HCEC 1CT (cell line): ENCODE measurements around the gene CSTF1.

Source experiments
- DNase-seq: peaks from one replicate; pipeline ENCODE4 v3.0.0-alpha.2; 2017

The CSTF1 gene

DNA sequence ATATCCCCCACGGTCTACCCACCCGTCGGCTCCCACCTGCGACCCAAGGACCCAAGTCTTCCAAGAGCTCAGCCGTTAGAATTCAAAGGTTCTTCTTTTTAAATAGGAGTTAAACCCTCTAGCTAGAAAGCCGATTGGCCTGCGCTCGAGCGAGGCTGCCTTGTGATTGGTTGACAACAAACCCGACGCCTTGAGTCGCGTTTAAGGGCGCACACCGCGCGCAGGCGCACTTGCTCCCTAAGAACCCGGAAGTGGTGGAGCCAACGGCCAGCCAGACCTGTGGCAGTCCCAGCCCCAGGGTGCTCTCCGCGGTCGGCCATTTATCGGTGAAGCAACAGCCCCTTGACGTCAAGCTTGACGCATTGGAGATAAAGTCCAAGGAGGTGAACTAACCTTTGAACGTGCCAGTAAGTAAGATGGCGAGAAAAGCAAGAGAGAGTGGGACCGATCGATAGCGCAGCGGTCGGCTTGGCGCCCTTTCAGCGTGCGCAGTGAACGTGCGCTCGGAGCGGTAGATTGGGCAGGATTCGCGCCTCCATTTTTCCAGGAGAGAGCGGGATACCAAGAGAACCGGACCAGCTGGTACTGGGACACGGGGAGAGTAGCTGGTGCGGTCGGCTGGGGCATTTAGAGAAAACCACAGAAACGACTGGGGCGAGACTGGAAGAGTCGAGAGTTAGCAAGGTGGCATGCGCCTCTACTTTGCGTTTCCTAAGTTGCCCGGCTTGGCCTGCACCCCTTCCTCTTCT is at the start of gene CSTF1, which contains the start of gene AURKA:
CSTF1 (plus strand) TSS at position 514 of the 749 bp plus-strand sequence. CDS start 2,908 bp downstream, outside the sequence.
AURKA (minus strand) TSS at position 84 of the 749 bp plus-strand sequence. CDS start 4,018 bp downstream, outside the sequence.
- peak; percentile 99 for DNase-seq

DNA sequence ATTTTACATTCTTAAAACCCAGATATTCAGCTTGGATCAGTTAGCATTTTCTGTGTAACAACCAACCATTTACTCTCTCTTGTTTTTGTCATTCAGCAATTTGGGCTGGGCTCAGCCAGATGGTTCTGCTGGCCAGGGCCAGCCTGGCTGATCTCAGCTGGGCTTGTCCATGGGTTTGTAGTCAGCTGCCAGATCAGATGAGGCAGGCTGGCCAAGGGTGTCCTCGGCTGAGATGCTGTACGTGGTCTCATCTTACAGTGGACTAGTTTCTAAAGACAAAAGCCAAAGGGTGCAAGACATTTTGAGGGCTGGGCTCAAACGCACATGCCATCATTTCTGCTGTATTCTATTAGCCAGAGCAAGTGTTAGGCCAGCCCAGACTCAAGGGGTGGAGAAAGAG is 49.7 kb upstream of the CSTF1 start:
- no peak for DNase-seq

- DNase-seq, result no peak
Measured at GRCh38 chr20:56343861-56344381, 48.5 kb upstream of the CSTF1 start.

GRCh38 chr20:56345911-56346310 is 46.5 kb upstream of the CSTF1 start:
- no peak for DNase-seq

DNA sequence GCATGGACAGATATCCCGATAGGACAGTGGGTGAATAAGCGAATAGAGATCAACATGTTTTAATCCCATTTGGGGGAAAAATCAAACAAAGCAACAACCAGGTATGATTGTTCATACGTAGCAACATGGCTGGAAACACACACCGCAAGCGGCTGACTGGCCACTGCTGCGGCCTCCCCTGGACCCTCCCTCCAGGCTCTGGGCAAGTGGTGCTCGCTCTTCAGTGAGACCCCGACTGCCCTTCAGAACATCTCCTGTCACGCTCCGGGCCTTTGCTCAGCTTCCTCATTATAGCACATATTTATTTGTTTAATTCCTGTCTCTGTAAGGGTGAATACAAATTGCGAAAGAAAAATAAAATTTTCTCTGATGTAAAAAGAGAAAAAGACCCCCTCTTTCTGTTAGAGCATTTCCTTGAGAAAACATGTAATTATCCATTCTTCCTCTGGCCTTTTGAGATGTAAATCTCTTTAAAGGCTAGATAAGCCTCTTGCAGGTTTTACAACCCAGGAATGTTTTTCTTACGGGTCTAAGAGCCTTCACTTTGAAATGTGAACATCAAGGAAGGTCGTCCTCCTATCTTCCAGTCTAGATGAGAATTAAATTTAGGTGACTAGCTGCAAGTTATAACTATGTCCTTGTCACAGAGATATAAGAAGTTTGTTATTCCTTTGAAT is 44.7 kb upstream of the CSTF1 start:
- DNase-seq, result no peak

GRCh38 chr20:56348305-56348693 is 44.1 kb upstream of the CSTF1 start:
- no peak for DNase-seq

DNA sequence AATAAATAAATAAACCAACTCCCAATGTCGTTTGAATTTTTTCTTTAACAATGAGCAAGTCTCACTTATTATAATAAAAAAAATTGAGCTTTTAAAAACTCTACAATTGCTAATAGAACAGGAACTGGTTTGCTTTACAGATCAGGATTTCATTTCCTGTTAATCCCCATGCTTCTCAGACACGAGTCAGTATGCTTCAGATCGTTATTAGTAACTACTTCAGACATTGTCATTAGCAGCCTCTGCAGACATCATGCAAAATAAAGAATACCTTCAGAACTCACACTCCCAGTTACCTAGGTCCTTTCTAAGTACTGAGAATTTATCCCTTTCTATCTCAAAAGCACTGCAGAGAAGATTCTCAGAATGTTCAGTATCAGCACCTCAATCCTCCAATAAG is 43.7 kb upstream of the CSTF1 start:
- DNase-seq, result no peak

DNA sequence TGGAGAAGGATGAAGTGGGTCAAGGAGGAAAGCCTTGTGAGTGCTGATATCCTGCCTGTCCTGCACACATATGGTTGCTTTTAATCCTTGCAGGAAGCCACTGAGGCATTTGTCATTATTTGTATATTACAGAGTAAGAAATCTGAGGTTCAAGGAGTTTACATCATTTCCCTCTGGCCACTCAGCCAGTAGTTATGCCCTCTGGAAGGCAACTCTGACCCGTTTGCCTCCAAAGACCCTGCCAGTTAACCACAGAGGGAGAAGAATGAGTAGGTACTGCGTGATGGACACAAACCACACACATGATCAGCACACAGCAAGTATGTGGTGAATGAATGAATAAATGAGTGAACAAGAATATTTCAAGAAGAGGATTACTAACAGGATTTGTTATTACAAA is 41.6 kb upstream of the CSTF1 start:
- DNase-seq, result peak; percentile 94

GRCh38 chr20:56352345-56353055 is 39.9 kb upstream of the CSTF1 start:
- DNase-seq, result peak; percentile 77

DNA sequence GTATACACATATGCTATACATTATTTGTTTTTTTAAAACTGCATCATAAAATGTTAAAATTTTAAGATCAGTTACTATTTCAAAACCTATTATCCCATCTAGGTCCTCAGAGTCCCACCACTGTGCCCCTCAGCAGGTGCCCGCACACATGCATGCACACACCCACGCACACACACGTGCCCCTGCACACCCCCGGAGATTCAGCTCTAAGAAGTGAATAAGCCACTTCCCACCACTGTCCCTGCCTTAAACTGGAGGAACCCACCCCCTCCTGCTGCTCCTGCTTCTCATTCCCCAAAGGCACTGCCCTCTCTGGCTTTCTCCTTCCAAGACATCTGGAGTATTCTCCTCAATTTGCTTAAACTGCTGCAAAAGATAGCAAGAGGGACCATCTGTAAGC is 39.1 kb upstream of the CSTF1 start:
- no peak for DNase-seq

DNA sequence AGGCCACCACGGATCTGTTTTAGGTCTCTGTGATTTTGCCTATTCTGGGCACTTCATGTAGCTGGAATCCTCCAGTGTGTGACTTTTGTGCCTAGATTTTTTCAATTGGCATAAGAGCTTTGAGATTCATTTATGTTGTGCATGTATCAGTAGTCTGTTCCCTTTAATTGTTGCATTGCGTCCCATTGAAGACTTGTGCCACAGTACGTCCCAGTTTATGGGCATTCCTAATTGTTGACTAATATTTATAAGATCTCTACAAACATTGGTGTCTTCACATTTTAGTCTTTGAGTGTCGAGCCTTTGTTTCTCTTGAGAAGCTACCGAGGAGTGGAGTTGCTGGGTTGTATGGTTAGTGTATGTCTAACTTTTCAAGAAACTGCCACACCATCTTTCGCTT is 34.4 kb upstream of the CSTF1 start:
- DNase-seq, result peak; percentile 60

DNA sequence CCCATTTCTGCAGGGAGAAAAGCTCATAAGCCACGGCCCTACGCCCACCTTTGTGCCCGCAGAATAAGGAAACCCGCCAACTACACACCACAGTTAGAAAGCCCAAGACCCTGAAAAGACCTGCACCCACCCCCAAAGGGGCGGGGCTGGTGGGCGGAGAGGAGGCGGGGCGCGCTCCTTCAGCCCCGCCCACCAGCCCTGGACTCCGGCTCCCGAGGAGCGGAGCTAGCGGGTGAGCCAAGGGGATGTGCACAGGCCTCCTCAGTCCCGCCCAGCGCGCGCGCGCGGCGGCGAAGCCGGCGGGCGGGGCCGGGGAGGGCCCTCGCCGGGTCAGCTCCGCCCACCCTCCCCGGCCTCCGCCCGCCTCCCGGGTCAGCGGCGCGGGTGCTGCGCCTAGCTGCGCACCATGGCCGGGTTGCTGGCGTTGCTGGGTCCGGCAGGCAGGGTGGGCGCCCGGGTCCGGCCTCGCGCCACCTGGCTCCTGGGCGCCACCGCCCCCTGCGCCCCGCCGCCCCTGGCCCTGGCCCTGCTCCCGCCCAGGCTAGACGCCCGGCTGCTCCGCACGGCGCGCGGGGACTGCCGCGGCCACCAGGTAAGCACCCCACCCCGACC is 33.7 kb upstream of the CSTF1 start, which contains the start of gene FAM210B:
FAM210B (plus strand) TSS at position 375 of the 612 bp plus-strand sequence; CDS start at position 407, 32 bp downstream.
- DNase-seq, result peak; percentile 92

GRCh38 chr20:56359212-56360132 is 33.0 kb upstream of the CSTF1 start:
- peak; percentile 71 for DNase-seq

DNA sequence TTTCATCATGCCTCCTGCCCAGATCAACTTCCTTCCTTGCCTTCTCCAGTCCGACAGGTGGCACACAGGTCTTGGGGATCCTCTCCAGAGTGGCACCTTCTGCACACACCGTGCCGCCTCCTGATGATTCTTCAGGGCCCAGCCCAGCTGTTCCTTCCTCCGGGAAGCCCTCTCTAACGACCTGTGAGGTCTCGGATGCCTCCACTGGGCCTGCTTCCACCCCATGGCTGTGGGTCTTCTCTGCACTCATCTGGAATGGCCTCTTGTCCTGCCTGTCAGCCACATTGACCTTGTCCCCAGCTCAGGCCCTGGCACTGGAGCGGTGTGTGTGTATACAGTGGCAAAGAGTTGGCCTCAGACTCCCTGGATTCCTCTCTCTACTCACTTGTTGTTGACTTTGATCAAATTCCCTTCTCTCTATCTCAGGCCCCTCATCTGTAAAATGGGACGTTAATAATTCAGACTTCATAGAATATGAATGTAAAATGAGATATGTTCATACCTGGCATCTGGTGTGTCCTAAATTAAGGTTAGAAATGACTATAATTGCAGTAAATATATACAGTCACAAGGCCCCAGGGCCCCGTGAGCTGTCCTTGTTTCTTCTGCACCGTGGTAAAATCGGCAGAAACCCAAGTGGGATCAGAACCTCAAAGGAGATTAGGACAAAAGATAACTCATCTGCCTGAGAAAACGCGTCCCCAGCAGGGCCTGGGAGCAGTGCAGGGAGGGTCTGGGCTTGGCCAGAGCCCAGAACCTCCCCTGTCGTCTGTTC is 32.1 kb upstream of the CSTF1 start:
- no peak for DNase-seq

DNA sequence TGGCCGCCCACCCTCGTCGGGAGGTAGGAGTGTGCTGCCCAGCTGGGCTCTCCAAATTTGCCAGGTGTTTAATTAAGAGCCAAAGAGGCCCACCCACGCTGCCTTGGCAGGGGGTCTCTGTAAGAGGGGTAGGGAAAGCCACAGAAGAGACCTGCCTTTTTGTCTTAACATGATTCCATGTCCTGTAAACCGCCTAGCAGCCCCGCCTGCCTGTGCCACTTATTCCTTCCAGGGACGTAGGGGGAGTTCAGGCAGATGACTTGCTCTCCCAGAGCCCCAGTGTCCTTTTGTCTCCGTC is 31.6 kb upstream of the CSTF1 start:
- no peak for DNase-seq

GRCh38 chr20:56361900-56362299 is 30.5 kb upstream of the CSTF1 start:
- DNase-seq, result no peak

- DNase-seq, result no peak
Measured at GRCh38 chr20:56362833-56363413, 29.5 kb upstream of the CSTF1 start.

DNA sequence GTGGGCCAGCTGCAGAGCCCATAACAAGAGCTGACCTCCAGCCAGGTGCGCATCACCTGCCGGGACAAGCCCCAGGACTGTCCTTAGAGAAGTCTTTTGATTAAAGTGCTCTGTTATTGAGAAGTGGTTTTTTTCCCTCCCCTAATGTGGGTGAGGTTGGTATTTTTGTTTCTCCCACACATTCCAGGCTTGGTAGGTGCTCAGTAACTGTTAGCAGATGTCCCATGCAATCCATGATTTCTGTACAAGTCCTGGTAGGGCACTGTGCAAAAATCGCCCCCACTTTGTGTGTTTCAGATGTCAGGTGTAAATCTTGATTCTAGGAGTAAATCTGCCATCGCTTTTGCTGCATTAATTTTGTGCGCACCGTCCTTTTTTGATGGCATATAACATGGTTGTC is 29.0 kb upstream of the CSTF1 start:
- DNase-seq, result no peak

DNA sequence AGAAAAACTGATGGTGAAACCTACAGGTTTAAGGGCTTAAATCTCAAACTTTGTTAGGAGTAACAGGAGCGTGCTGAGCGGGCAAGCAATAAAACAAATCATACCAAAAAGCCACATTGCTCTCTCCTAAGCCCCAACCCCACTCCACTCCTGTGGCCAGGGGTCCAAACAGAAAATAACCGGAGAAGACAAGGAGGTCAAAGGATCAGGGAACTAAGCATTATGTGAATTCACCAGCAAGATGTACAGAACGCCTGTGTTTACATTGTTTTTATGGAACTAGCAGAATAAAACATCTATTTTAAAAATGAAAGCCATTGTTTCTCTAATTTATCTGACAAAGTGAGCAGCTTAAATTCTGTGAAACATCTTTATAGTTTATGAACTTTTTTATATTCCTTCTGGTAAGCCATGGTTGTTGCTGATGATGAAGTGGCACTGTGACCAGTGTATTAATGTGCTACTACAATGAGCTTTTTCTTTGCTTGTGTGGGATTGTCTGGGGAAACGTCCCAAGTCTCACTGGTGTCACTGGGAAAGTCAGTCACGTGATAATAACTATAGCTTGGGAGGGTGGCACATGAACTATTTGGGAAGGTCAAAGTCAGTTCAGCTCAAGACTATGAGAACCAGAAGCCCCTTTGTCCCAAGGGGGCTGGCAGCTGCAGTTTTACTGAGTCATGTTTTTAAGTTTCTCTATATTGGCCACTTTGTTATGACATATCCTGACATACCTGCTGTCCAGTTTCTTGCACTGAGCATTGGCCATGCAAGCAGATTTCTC is 23.9 kb upstream of the CSTF1 start:
- no peak for DNase-seq

GRCh38 chr20:56369179-56369578 is 23.3 kb upstream of the CSTF1 start:
- DNase-seq, result no peak
